Breast epithelium (tissue), 4 donors: ENCODE results near the gene CDK6. TPM values are rescaled to one million over a fixed set of nuclear protein-coding genes. Genes with fewer than 3 reads are reported as not detected.

Source experiments
- DNase-seq, 2 donors: peaks; one replicate each; pipeline ENCODE4 v3.0.0-alpha.2; 2019; ENCODE audit warnings: low spot score in 2 of 2
- H3K27ac ChIP-seq, 2 donors: fragments of 200-600 bp; sonication (generic) in 1 of 2; one replicate each; pipeline ENCODE4 v1.5.1; 2016 to 2019; ENCODE audit warnings: mild to moderate bottlenecking in 1 of 2
- H3K27me3 ChIP-seq, 2 donors: fragments of 200-600 bp; sonication (generic) in 1 of 2; one replicate each; pipeline versions ENCODE4 v1.5.1 to v1.6.0; 2017 to 2019; ENCODE audit warnings: control low read depth in 1 of 2, mild to moderate bottlenecking in 1 of 2
- H3K36me3 ChIP-seq: fragments of 200-600 bp; one replicate; pipeline ENCODE4 v1.5.1; 2019
- H3K4me1 ChIP-seq, 2 donors: fragments of 200-600 bp; sonication (generic); one replicate each; pipeline ENCODE4 v1.5.1; 2016 to 2019; ENCODE audit warnings: control low read depth in 1 of 2
- H3K4me3 ChIP-seq, 3 donors: fragments of 200-600 bp; sonication (generic); 1 replicate in 2 of 3; 2 replicates in 1 of 3; pipeline ENCODE4 v1.5.1; 2016 to 2019; ENCODE audit warnings: mild to moderate bottlenecking in 3 of 3, moderate library complexity in 2 of 3
- H3K9me3 ChIP-seq, 2 donors: fragments of 200-600 bp; sonication (generic) in 1 of 2; one replicate each; pipeline ENCODE4 v1.5.1; 2016 to 2019; ENCODE audit warnings: control low read depth in 1 of 2
- POLR2A ChIP-seq: fragments of 450-650 bp; IDR thresholded peaks from one replicate; pipeline ENCODE4 v1.6.1; 2016; ENCODE audit warnings: antibody characterized with exemption, mild to moderate bottlenecking, moderate library complexity
- POLR2AphosphoS5 ChIP-seq, 3 donors: sonication (generic); formaldehyde crosslinking; IDR thresholded peaks; one replicate each; pipeline ENCODE4 v1.6.1; 2017; ENCODE audit warnings: antibody characterized with exemption in 3 of 3
- intact Hi-C: fragments of 100-400 bp; cut with DNase I; formaldehyde crosslinking; loops from one replicate; pipeline ENCODE4 v1.15.1; 2023; ENCODE audit warnings: low total_unique reads
- total RNA-seq, 3 donors: library from RNA; depleted of rRNA; stranded (reverse); fragments of >200 nt; gene quantifications; one replicate each; pipeline ENCODE4 v1.1.0, GENCODE V29; 2016
- TF ChIP-seq, protein P1 (sequence below), 3 donors: fragments of 450-650 bp; IDR thresholded peaks; one replicate each; pipeline ENCODE4 v1.5.1; 2016 to 2017; ENCODE audit warnings: antibody characterized with exemption in 3 of 3, mild to moderate bottlenecking in 3 of 3, moderate library complexity in 3 of 3

The CDK6 gene
- total RNA-seq, 3 donors from 2014 or later, result 12.8 to 26.2 (median 23.6) TPM

- DNase-seq, result no peak
- Histone ChIP-seq H3K4me3 (no peak overlapping the region), H3K36me3 (no peaks in the 10 kb centered on the region), H3K27ac (no peak overlapping the region), H3K9me3 (no peaks in the 10 kb centered on the region), H3K4me1 (peaks cover 0 to 4% of the 10 kb centered on the region in 2 donors), H3K27me3 (no peaks in the 10 kb centered on the region)
- TF ChIP-seq POLR2AphosphoS5 (IDR thresholded peaks at IDR 0.05) (no peak), POLR2A (no peak)
- TF ChIP-seq, protein P1, sequence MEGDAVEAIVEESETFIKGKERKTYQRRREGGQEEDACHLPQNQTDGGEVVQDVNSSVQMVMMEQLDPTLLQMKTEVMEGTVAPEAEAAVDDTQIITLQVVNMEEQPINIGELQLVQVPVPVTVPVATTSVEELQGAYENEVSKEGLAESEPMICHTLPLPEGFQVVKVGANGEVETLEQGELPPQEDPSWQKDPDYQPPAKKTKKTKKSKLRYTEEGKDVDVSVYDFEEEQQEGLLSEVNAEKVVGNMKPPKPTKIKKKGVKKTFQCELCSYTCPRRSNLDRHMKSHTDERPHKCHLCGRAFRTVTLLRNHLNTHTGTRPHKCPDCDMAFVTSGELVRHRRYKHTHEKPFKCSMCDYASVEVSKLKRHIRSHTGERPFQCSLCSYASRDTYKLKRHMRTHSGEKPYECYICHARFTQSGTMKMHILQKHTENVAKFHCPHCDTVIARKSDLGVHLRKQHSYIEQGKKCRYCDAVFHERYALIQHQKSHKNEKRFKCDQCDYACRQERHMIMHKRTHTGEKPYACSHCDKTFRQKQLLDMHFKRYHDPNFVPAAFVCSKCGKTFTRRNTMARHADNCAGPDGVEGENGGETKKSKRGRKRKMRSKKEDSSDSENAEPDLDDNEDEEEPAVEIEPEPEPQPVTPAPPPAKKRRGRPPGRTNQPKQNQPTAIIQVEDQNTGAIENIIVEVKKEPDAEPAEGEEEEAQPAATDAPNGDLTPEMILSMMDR (IDR thresholded peaks at IDR 0.05), result no peak
- intact Hi-C loops, result no loop called here
Observed at GRCh38 chr7:92750447-92750839, 85.9 kb downstream of the CDK6 start.

- Histone ChIP-seq H3K9me3 (no peaks in the 10 kb centered on the region), H3K4me3 (no peak overlapping the region), H3K27me3 (no peaks in the 10 kb centered on the region), H3K27ac (no peak overlapping the region), H3K36me3 (no peaks in the 10 kb centered on the region), H3K4me1 (peaks cover 0 to 4% of the 10 kb centered on the region in 2 donors)
- DNase-seq, result no peak
- no peak for TF ChIP-seq POLR2AphosphoS5 (IDR thresholded peaks at IDR 0.05)
- TF ChIP-seq POLR2A, result no peak
- TF ChIP-seq, protein P1 (IDR thresholded peaks at IDR 0.05), result no peak
- intact Hi-C loops, result no loop called here
Observed at GRCh38 chr7:92749832-92750446, 86.4 kb downstream of the CDK6 start.

DNA sequence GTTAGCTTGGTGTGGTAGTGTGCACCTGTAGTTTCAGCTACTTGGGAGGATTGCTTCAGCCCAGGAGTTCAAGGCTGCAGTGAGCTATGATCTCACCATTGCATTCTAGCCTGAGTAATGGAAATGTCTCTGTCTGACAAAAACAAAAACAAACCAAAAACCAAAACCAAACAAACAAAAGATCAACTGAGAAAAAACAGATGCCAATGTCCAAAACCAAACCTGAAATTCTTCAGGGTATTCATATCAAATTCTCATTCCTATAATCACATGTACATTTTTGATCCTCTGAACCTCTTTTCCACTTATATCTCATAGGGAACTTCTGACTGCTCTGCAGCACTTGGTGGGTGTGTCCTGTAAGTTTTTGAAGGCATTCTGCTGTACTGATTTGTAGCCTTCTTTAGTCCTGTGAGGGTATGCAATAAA is 87.0 kb downstream of the CDK6 start:
- Histone ChIP-seq H3K36me3 (no peaks in the 10 kb centered on the region), H3K27me3 (no peaks in the 10 kb centered on the region), H3K9me3 (no peaks in the 10 kb centered on the region), H3K4me1 (peaks cover 0 to 4% of the 10 kb centered on the region in 2 donors), H3K27ac (no peak overlapping the region), H3K4me3 (no peak overlapping the region)
- no peak for DNase-seq
- no peak for TF ChIP-seq POLR2AphosphoS5 (IDR thresholded peaks at IDR 0.05)
- TF ChIP-seq POLR2A, result no peak
- TF ChIP-seq, protein P1 (IDR thresholded peaks at IDR 0.05), result no peak
- intact Hi-C loops, result no loop called here

- H3K9me3 ChIP-seq, result no peaks in the 10 kb centered on the region
- H3K4me3 ChIP-seq, result no peak overlapping the region
- intact Hi-C loops, result no loop called here
- no peaks in the 10 kb centered on the region for H3K36me3 ChIP-seq
- TF ChIP-seq POLR2A (no peak), POLR2AphosphoS5 (IDR thresholded peaks at IDR 0.05) (no peak)
- TF ChIP-seq, protein P1 (IDR thresholded peaks at IDR 0.05), result no peak
- no peak overlapping the region for H3K27ac ChIP-seq
- DNase-seq, result no peak
- peaks cover 0 to 4% of the 10 kb centered on the region in 2 donors for H3K4me1 ChIP-seq
- no peaks in the 10 kb centered on the region for H3K27me3 ChIP-seq
Observed at GRCh38 chr7:92748495-92748894, 87.9 kb downstream of the CDK6 start.

DNA sequence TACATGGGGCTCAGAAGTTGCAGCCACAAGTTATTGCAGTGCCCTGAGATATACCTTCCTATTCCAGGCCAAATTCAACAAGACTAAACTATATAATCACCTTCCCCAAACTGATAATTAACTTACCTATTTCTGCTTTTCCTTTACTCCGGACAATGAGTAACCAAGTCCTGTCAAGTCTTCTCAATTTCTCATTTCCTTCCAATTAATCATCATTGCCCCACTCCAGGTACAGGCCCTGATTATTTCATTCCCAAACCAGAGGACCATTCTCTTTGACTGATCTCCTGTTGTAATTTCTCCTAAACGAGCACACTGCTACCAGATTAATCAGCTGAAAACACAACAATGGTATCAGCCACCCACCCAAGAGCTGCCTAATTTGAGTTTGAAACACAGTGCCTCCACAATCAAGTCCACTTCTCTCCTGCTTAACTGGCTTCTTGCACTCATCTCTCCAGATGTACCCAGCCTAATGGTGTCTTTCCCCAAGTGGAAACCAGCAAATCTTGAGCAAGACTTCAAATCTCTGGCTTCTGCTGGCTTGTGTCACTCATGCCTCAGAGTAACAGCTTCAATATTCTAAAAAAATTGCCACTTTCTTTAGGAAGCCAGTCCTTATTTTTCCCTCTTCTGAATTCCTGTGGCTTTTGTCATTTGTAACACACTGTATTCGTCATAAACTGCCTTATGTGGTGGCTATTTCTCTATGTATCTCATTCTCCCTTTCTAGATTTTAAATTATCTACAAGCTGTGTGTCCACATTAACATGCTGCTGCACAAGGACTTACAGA is 89.1 kb downstream of the CDK6 start:
- Histone ChIP-seq H3K4me3 (no peak overlapping the region), H3K27me3 (no peaks in the 10 kb centered on the region), H3K4me1 (peaks cover 0 to 1% of the 10 kb centered on the region in 2 donors), H3K27ac (no peak overlapping the region), H3K36me3 (no peaks in the 10 kb centered on the region), H3K9me3 (no peaks in the 10 kb centered on the region)
- no peak for DNase-seq
- intact Hi-C loops, result no loop called here
- no peak for TF ChIP-seq POLR2A
- TF ChIP-seq, protein P1 (IDR thresholded peaks at IDR 0.05), result no peak
- TF ChIP-seq POLR2AphosphoS5 (IDR thresholded peaks at IDR 0.05), result no peak
